Brain microvascular endothelial cell (primary cell): ENCODE data around the gene RHOBTB1.

ENCODE experiments used
- DNase-seq: peaks from one replicate; pipeline ENCODE4 v3.0.0-alpha.2; 2020
- H3K27ac ChIP-seq: fragments of 250-450 bp; sonication (Bioruptor Pico); 2 replicates; pipeline ENCODE4 v1.5.1; 2020; ENCODE audit warnings: mild to moderate bottlenecking, moderate library complexity
- H3K27me3 ChIP-seq: fragments of 250-450 bp; sonication (Bioruptor Pico); replicated peaks from 2 replicates; pipeline ENCODE4 v1.5.1; 2020; ENCODE audit warnings: mild to moderate bottlenecking
- H3K36me3 ChIP-seq: fragments of 250-450 bp; sonication (Bioruptor Pico); replicated peaks from 2 replicates; pipeline ENCODE4 v1.5.1; 2020; ENCODE audit warnings: mild to moderate bottlenecking
- H3K4me3 ChIP-seq: 2 replicates; pipeline ENCODE4 v1.5.1; 2011; ENCODE audit warnings: low read depth, mild to moderate bottlenecking, control low read depth, low read length, moderate library complexity
- in situ Hi-C: cut with HindIII; loops from 2 replicates; pipeline ENCODE4 v1.10.0; 2017; ENCODE audit warnings: low sequenced_read_pairs, low pct_ligation_motif_present
- TF ChIP-seq, protein P1 (sequence below): IDR thresholded peaks from 2 replicates; pipeline ENCODE4 v1.5.1; 2011; ENCODE audit warnings: low read depth, mild to moderate bottlenecking, moderate library complexity, low read length, control low read depth, inconsistent platforms; ENCODE audit errors: missing control alignments

RHOBTB1 gene

DNA sequence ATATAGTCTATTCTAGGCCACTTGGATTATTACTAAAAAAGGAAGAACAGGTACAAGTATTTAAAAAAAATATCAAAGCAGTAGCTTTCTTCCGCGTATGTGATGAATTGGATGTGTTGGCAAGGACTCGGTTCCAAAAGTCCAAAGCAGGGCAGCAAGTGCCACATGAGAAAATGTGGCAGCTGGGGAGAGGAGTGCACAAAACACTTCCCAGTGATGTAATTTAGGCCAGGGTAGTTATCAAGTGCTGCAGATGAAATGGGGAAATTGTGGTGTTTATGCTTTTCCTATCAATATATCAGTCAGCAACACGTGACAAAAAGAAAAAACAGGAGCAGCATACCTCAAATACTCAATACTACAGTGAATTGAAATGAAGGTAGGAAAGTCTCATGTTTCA lies 7.0 kb downstream of the RHOBTB1 start:
- Histone ChIP-seq H3K27me3 (no peaks in the 10 kb centered on the region), H3K36me3 (no peaks in the 10 kb centered on the region), H3K4me3 (no peak overlapping the region), H3K27ac (no peak overlapping the region)
- TF ChIP-seq, protein P1, sequence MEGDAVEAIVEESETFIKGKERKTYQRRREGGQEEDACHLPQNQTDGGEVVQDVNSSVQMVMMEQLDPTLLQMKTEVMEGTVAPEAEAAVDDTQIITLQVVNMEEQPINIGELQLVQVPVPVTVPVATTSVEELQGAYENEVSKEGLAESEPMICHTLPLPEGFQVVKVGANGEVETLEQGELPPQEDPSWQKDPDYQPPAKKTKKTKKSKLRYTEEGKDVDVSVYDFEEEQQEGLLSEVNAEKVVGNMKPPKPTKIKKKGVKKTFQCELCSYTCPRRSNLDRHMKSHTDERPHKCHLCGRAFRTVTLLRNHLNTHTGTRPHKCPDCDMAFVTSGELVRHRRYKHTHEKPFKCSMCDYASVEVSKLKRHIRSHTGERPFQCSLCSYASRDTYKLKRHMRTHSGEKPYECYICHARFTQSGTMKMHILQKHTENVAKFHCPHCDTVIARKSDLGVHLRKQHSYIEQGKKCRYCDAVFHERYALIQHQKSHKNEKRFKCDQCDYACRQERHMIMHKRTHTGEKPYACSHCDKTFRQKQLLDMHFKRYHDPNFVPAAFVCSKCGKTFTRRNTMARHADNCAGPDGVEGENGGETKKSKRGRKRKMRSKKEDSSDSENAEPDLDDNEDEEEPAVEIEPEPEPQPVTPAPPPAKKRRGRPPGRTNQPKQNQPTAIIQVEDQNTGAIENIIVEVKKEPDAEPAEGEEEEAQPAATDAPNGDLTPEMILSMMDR = no peak
- DNase-seq = no peak
- in situ Hi-C loops = no loop called here

DNA sequence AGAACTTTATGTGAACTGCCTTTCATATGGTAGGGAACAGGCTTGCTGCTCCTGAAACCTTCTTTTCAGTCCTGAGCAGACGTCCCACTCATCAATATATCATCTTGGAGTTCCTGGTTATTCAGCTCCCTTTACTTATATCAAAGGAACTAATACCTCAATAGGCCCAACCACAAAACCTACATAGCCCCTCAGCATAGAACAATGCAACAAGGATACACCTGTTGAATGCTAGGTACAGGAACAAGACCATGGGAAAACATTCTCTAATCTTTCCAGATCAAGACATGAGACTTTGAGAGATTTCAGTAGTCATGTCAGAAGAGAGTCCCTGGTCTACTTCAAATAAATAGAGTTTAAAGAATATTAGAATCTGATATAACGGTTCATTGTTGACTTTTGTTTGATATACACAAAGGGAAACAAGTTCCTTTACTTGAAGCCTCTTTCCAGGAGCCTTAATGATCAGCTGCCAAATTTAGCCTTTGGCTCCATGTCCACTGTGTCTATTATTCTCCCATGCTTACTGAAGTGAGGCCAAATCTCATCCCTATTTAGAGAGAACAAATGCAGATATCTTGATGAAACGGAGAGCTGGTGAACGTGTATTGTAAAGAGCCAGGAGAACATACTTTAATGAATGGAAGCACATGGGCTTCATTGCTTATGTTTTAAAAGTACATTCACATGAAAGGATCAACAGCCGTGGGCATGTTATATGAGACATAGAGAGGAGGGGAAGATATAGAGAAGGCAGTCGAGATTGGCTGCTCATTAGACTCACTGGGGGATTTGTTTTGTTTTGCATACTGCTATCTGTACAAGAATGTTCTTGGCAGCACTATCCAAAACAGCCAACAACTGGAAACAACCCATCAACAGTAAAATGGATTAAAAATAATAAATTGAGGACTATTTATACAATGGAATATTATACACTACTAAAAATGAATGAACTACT lies 9.5 kb downstream of the RHOBTB1 start:
- TF ChIP-seq, protein P1 = no peak
- in situ Hi-C loops = no loop called here

DNA sequence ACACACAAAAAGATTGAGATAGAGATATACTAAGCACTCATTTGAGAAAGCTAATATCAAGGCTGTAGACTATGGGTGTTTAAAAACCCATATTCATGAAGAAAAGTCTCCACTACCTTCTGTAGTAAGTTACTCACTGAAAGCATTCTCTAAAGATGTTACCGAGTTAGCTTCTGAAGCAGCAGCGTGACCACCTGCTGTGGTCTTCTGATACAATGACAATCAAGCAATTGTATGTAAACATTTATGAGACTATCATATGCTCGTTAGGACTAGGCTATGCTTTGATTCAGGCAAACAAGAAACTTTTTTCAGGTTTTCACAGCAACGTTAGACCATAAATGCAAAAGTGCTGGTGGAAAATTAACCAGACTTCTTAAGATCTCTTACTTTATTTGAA lies 11.2 kb downstream of the RHOBTB1 start:
- no peak overlapping the region for H3K27ac ChIP-seq
- H3K27me3 ChIP-seq = no peaks in the 10 kb centered on the region
- TF ChIP-seq, protein P1 = no peak
- H3K36me3 ChIP-seq = no peaks in the 10 kb centered on the region
- in situ Hi-C loops = no loop called here
- DNase-seq = no peak
- H3K4me3 ChIP-seq = no peak overlapping the region

More for the DNA sequence above, 9.5 kb downstream of the RHOBTB1 start:
- Histone ChIP-seq H3K27me3 (no peaks in the 10 kb centered on the region), H3K4me3 (no peak overlapping the region), H3K36me3 (no peaks in the 10 kb centered on the region), H3K27ac (no peak overlapping the region)
- DNase-seq = no peak

DNA sequence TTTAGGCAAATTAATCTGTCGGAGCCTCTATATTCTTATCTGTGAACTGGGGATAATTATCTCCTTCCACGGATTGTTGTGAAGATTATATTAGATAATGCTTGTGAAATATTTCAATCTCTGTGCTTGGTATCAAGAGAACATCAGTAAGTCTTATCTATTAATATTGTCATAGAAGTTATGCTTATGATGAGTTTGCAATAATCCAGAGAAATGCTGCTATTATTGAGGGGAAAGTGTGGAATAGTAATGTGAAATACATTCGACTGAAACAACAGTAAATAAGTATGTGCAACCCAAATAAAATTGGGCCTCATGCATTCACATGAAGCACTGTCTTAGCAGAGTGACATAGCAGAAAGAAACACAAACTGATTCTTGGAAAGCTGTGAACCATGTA lies 13.7 kb downstream of the RHOBTB1 start:
- Histone ChIP-seq H3K27ac (no peak overlapping the region), H3K4me3 (no peak overlapping the region), H3K36me3 (no peaks in the 10 kb centered on the region), H3K27me3 (no peaks in the 10 kb centered on the region)
- TF ChIP-seq, protein P1 = no peak
- in situ Hi-C loops = no loop called here
- no peak for DNase-seq

- no peak for DNase-seq
- TF ChIP-seq, protein P1 = no peak
- in situ Hi-C loops = no loop called here
- Histone ChIP-seq H3K4me3 (no peak overlapping the region), H3K27ac (no peak overlapping the region), H3K27me3 (no peaks in the 10 kb centered on the region), H3K36me3 (no peaks in the 10 kb centered on the region)
These were observed 22.4 kb downstream of the RHOBTB1 start for GRCh38 chr10:60921633-60922032.
